Measurements from ENCODE around the gene SUPT5H.

Gene SUPT5H

GRCh38 chr19:39427707-39428106 is 17.7 kb upstream of the SUPT5H start:
- no peak for TF ChIP-seq CTCF (IDR thresholded peaks at IDR 0.05)
- Histone ChIP-seq H3K36me3 (peaks cover 5% of the 10 kb centered on the region), H3K4me1 (ENCODE audit: control insufficient read depth in 1 of 2, insufficient read depth in 1 of 2, low read depth in 1 of 2, low read length in 1 of 2) (peaks cover 0 to 12% of the 10 kb centered on the region in 2 experiments), H3K4me3 (ENCODE audit: low read depth in 1 of 2, low read length in 1 of 2) (no peak overlapping the region), H3K27me3 (peaks cover 14% of the 10 kb centered on the region), H3K27ac (no peak overlapping the region), H3K9me3 (no peaks in the 10 kb centered on the region)

- Histone ChIP-seq H3K4me1 (ENCODE audit: control insufficient read depth in 1 of 2, insufficient read depth in 1 of 2, low read depth in 1 of 2, low read length in 1 of 2) (peaks cover 0 to 12% of the 10 kb centered on the region in 2 experiments), H3K4me3 (ENCODE audit: low read depth in 1 of 2, low read length in 1 of 2) (no peak overlapping the region), H3K36me3 (peaks cover 13% of the 10 kb centered on the region), H3K27ac (no peak overlapping the region), H3K27me3 (peaks cover 14% of the 10 kb centered on the region), H3K9me3 (no peaks in the 10 kb centered on the region)
- no peak for TF ChIP-seq CTCF (IDR thresholded peaks at IDR 0.05)
Measured at GRCh38 chr19:39428283-39429112, 16.9 kb upstream of the SUPT5H start.

DNA sequence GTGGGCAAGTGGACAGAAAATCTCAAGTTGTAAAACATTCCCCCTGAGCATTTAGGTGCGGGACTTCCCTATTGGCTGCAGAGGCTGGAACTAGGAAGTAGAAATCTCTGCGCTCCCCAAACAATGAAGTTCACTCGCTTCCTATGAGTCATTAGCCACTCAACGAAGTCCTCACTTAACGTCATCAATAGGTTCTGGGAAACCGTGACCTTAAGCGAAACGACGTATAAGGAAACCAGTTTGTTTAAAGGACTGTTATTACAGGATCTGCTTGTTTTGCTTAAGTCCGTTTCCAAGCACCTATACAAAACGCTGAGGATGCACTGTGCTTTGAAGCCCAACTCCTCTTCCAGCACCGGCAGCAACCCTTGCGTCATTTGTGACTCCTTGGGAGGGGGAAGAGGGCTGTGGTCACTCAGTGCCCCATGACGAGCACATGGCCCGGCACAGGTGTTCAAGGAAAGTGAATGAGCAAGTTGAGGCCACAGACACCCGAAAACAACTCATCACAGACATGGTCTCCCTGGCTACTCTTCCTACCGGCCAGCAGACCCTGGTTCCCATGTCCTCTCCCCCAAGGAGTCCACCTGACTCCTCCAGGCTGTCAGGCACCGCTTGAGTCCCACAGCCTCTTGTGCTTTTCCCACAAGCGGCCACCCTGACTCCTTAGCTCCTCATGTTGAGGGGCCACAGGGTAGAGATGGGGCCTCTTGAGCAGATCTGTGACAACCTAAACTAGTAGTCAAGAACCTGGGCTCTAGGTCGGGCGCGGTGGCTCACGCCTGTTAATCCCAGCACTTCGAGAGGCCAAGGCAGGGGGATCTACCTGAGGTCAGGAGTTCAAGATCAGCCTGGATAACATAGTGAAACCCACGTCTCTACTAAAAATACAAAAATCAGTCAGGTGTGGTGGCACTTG is 14.4 kb upstream of the SUPT5H start:
- H3K27ac ChIP-seq: peak overlapping the region; percentile 63
- peak overlapping the region in 1 of 2 experiments; percentile 43 for H3K4me3 ChIP-seq (ENCODE audit: low read depth in 1 of 2, low read length in 1 of 2)
- H3K9me3 ChIP-seq: no peaks in the 10 kb centered on the region
- no peak for TF ChIP-seq CTCF (IDR thresholded peaks at IDR 0.05)
- peaks cover 14% of the 10 kb centered on the region for H3K27me3 ChIP-seq
- peaks cover 19% of the 10 kb centered on the region for H3K36me3 ChIP-seq
- H3K4me1 ChIP-seq (ENCODE audit: control insufficient read depth in 1 of 2, insufficient read depth in 1 of 2, low read depth in 1 of 2, low read length in 1 of 2): peaks cover 10 to 22% of the 10 kb centered on the region in 2 experiments

DNA sequence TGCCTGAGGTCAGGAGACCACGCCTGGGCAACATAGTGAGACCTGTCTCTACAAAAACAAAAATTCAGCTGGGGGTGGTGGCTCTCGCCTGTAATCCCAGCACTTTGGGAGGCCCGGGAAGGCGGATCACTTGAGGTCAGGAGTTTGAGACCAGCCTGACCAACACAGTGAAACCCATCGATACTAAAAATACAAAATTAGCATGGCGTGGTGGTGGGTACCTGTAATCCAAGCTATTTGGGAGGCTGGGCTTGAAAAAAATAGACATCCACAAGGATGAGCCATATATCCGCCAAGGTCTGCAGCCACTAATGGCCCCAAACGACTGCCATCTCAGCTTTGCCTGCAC is 12.7 kb upstream of the SUPT5H start:
- Histone ChIP-seq H3K27me3 (peaks cover 15% of the 10 kb centered on the region), H3K36me3 (peaks cover 19% of the 10 kb centered on the region), H3K4me1 (ENCODE audit: control insufficient read depth in 1 of 2, insufficient read depth in 1 of 2, low read depth in 1 of 2, low read length in 1 of 2) (peaks cover 16 to 29% of the 10 kb centered on the region in 2 experiments), H3K9me3 (no peaks in the 10 kb centered on the region), H3K4me3 (ENCODE audit: low read depth in 1 of 2, low read length in 1 of 2) (no peak overlapping the region), H3K27ac (no peak overlapping the region)
- no peak for TF ChIP-seq CTCF (IDR thresholded peaks at IDR 0.05)

GRCh38 chr19:39433480-39434079 is 11.8 kb upstream of the SUPT5H start:
- Histone ChIP-seq H3K27me3 (peaks cover 14% of the 10 kb centered on the region), H3K4me3 (ENCODE audit: low read depth in 1 of 2, low read length in 1 of 2) (no peak overlapping the region), H3K9me3 (no peaks in the 10 kb centered on the region), H3K36me3 (peaks cover 19% of the 10 kb centered on the region), H3K4me1 (ENCODE audit: control insufficient read depth in 1 of 2, insufficient read depth in 1 of 2, low read depth in 1 of 2, low read length in 1 of 2) (peaks cover 16 to 29% of the 10 kb centered on the region in 2 experiments), H3K27ac (no peak overlapping the region)
- no peak for TF ChIP-seq CTCF (IDR thresholded peaks at IDR 0.05)

All from neutrophil (primary cell).